CD4-positive, alpha-beta memory T cell (primary cell): ENCODE data around the gene ERP27. TPM values are rescaled to one million over a fixed set of nuclear protein-coding genes. Genes with fewer than 3 reads are reported as not detected.

Source experiments
- CTCF ChIA-PET: fragments of 350-600 bp; sonication (Branson Sonifier 250); formaldehyde crosslinking; loops from one replicate; lab custom pipeline; 2021; ENCODE audit warnings: inconsistent platforms; ENCODE audit not compliant: partially characterized antibody; lab: Charles Lee
- POLR2A ChIA-PET: fragments of 350-600 bp; sonication (Branson Sonifier 250); formaldehyde crosslinking; loops from one replicate; lab custom pipeline; 2021; ENCODE audit not compliant: partially characterized antibody; lab: Charles Lee
- DNase-seq, 5 donors: peaks; one replicate each; pipeline versions ENCODE4 v3.0.0 to v3.0.0-alpha.2; 2020 to 2022; ENCODE audit warnings: mixed read lengths in 1 of 5
- H3K27ac ChIP-seq: one replicate; pipeline ENCODE4 v1.7.0; 2013; ENCODE audit warnings: low read depth, low read length
- H3K27me3 ChIP-seq: 2 replicates; pipeline ENCODE4 v1.7.0; 2013; ENCODE audit warnings: mild to moderate bottlenecking, low read length, moderate library complexity; ENCODE audit not compliant: insufficient read depth
- H3K36me3 ChIP-seq: 2 replicates; pipeline ENCODE4 v1.7.0; 2013; ENCODE audit warnings: mild to moderate bottlenecking, low read length, moderate library complexity; ENCODE audit not compliant: insufficient read depth
- H3K4me1 ChIP-seq: 2 replicates; pipeline ENCODE4 v1.7.0; 2013; ENCODE audit warnings: mild to moderate bottlenecking, low read length, moderate library complexity; ENCODE audit not compliant: insufficient read depth
- H3K4me3 ChIP-seq, 2 donors: one replicate each; pipeline ENCODE4 v1.7.0; 2013; ENCODE audit warnings: low read length in 2 of 2, mild to moderate bottlenecking in 1 of 2
- H3K9me3 ChIP-seq, 2 donors: one replicate each; pipeline ENCODE4 v1.7.0; 2013; ENCODE audit warnings: low read length in 2 of 2, control low read depth in 1 of 2; ENCODE audit not compliant: control insufficient read depth in 1 of 2
- H3K27ac Mint-ChIP-seq, 7 donors: one replicate each; pipeline ENCODE4 v1.8.0; 2020 to 2021; ENCODE audit warnings: mixed read lengths in 7 of 7, mild to moderate bottlenecking in 6 of 7, inconsistent platforms in 3 of 7, moderate library complexity in 3 of 7
- H3K27me3 Mint-ChIP-seq, 2 donors: one replicate each; pipeline ENCODE4 v1.8.0; 2020 to 2021; ENCODE audit warnings: mixed read lengths in 2 of 2
- H3K36me3 Mint-ChIP-seq, 2 donors: one replicate each; pipeline ENCODE4 v1.8.0; 2020 to 2021; ENCODE audit warnings: mixed read lengths in 2 of 2, inconsistent platforms in 1 of 2, mild to moderate bottlenecking in 1 of 2
- H3K4me1 Mint-ChIP-seq, 4 donors: one replicate each; pipeline ENCODE4 v1.8.0; 2020 to 2021; ENCODE audit warnings: mixed read lengths in 4 of 4, mild to moderate bottlenecking in 1 of 4
- H3K4me3 Mint-ChIP-seq, 8 donors: one replicate each; pipeline ENCODE4 v1.8.0; 2020 to 2021; ENCODE audit warnings: mixed read lengths in 8 of 8, mild to moderate bottlenecking in 7 of 8, moderate library complexity in 6 of 8, inconsistent platforms in 3 of 8
- H3K9me3 Mint-ChIP-seq, 8 donors: one replicate each; pipeline ENCODE4 v1.8.0; 2020 to 2021; ENCODE audit warnings: mixed read lengths in 8 of 8, mild to moderate bottlenecking in 5 of 8, inconsistent platforms in 3 of 8, moderate library complexity in 1 of 8
- intact Hi-C: fragments of 100-400 bp; cut with micrococcal nuclease; formaldehyde crosslinking; loops from one replicate; pipeline ENCODE4 v1.15.1; 2023
- polyA plus RNA-seq, 2 donors: library from polyadenylated mRNA; unstranded; fragments of 300-500 nt; fragmentation: Illumina TruSeq; gene quantifications; one replicate each; pipeline ENCODE4 v1.2.3, GENCODE V29; 2021
- total RNA-seq, 2 experiments: library from RNA; stranded (reverse); gene quantifications; one replicate each; pipeline ENCODE4 v1.2.3, GENCODE V29; 2021

ERP27 gene
- total and polyA plus RNA-seq, 4 experiments from 2014 or later: 3.4 to 11.5 (median 6.9) TPM

- intact Hi-C loops: loop anchor here (10.0 kb wide), 1 partner anchor 555 kb away; no protein-coding TSS in a partner anchor
- peaks cover 100% of the 10 kb centered on the region for H3K4me1 ChIP-seq
- peak overlapping the region; percentile 92 for H3K27ac ChIP-seq
These were observed 11.3 kb upstream of the ERP27 start for GRCh38 chr12:14949631-14950030.

GRCh38 chr12:14948672-14949071 lies 10.3 kb upstream of the ERP27 start:
- Histone ChIP-seq H3K9me3 (no peaks in the 10 kb centered on the region), H3K27me3 (no peaks in the 10 kb centered on the region), H3K27ac (peak overlapping the region; percentile 92), H3K4me3 (peak overlapping the region; percentile 20 to 52), H3K4me1 (peaks cover 91% of the 10 kb centered on the region), H3K36me3 (peaks cover 68% of the 10 kb centered on the region)
- Mint-ChIP-seq H3K4me1 (peaks cover 63 to 92% (median 85%) of the 10 kb centered on the region in 4 donors), H3K27ac (peak overlapping the region; percentile 94 to 100 (median 97)), H3K9me3 (peaks cover 0 to 3% (median 0%) of the 10 kb centered on the region in 8 donors), H3K36me3 (peaks cover 76 to 88% of the 10 kb centered on the region in 2 donors), H3K27me3 (no peaks in the 10 kb centered on the region), H3K4me3 (peak overlapping the region; percentile 73 to 93 (median 84))
- intact Hi-C loops: loop anchor here (1.0 kb wide), 2 partner anchors 13 to 145 kb away; partner anchors contain the start of genes ARHGDIB, C12orf60 and WBP11
- ChIA-PET CTCF (interaction anchor here (0.7 to 3.4 kb wide), 7 partner anchors 8 to 710 kb away, joined by 3 to 44 read pairs (median 4); partner anchors contain the start of gene ERP27), POLR2A (interaction anchor here (1.0 to 5.8 kb wide), 15 partner anchors 9 to 178 kb away, joined by 3 to 104 read pairs (median 8); partner anchors contain the start of genes ARHGDIB, C12orf60, ERP27 and PDE6H)
- DNase-seq: peak; percentile 76 to 86 (median 83)

More at GRCh38 chr12:14949631-14950030, 11.3 kb upstream of the ERP27 start:
- Mint-ChIP-seq H3K27ac (peak overlapping the region; percentile 94 to 100 (median 97)), H3K4me1 (peaks cover 73 to 98% (median 93%) of the 10 kb centered on the region in 4 donors), H3K4me3 (peak overlapping the region; percentile 69 to 93 (median 87)), H3K27me3 (no peaks in the 10 kb centered on the region), H3K9me3 (peaks cover 0 to 3% (median 0%) of the 10 kb centered on the region in 8 donors), H3K36me3 (peaks cover 77 to 94% of the 10 kb centered on the region in 2 donors)
- no peak for DNase-seq
- ChIA-PET CTCF (interaction anchor here (2.6 to 3.4 kb wide), 2 partner anchors 10 to 12 kb away, joined by 11 to 44 read pairs; partner anchors contain the start of gene ERP27), POLR2A (interaction anchor here (1.5 to 5.8 kb wide), 5 partner anchors 9 to 179 kb away, joined by 5 to 104 read pairs (median 14); a partner anchor contains a TSS)
- peaks cover 64% of the 10 kb centered on the region for H3K36me3 ChIP-seq
- peak overlapping the region in 1 of 2 donors; percentile 20 for H3K4me3 ChIP-seq
- no peaks in the 10 kb centered on the region for H3K27me3 ChIP-seq
- H3K9me3 ChIP-seq: no peaks in the 10 kb centered on the region

GRCh38 chr12:14946861-14947260 lies 8.5 kb upstream of the ERP27 start:
- peaks cover 56 to 86% (median 77%) of the 10 kb centered on the region in 4 donors for H3K4me1 Mint-ChIP-seq
- no peaks in the 10 kb centered on the region for H3K9me3 ChIP-seq
- H3K4me3 ChIP-seq: no peak overlapping the region
- H3K36me3 Mint-ChIP-seq: peaks cover 84 to 89% of the 10 kb centered on the region in 2 donors
- peaks cover 79% of the 10 kb centered on the region for H3K36me3 ChIP-seq
- ChIA-PET CTCF (interaction anchor here (1.5 to 3.4 kb wide), 2 partner anchors 9 to 177 kb away, joined by 3 to 44 read pairs; partner anchors contain the start of gene ERP27), POLR2A (interaction anchor here (1.4 to 5.8 kb wide), 5 partner anchors 10 to 176 kb away, joined by 3 to 104 read pairs (median 33); partner anchors contain the start of genes ARHGDIB and ERP27)
- no peak for DNase-seq
- H3K27ac ChIP-seq: peak overlapping the region; percentile 92
- peaks cover 73% of the 10 kb centered on the region for H3K4me1 ChIP-seq
- H3K27ac Mint-ChIP-seq: peak overlapping the region; percentile 89 to 100 (median 97)
- H3K9me3 Mint-ChIP-seq: peaks cover 0 to 2% (median 0%) of the 10 kb centered on the region in 8 donors
- no peaks in the 10 kb centered on the region for H3K27me3 ChIP-seq
- no peaks in the 10 kb centered on the region for H3K27me3 Mint-ChIP-seq
- peak overlapping the region in 3 of 8 donors; percentile 67 to 93 (median 72) for H3K4me3 Mint-ChIP-seq
- intact Hi-C loops: no loop called here

- CTCF ChIA-PET: interaction anchor here (1.3 to 3.4 kb wide), 4 partner anchors 8 to 50 kb away, joined by 3 to 44 read pairs (median 4); partner anchors contain the start of gene ERP27
- POLR2A ChIA-PET: interaction anchor here (0.9 to 5.8 kb wide), 9 partner anchors 8 to 176 kb away, joined by 3 to 104 read pairs (median 6); partner anchors contain the start of genes ARHGDIB, C12orf60, ERP27 and WBP11
- peaks cover 0 to 2% (median 0%) of the 10 kb centered on the region in 8 donors for H3K9me3 Mint-ChIP-seq
- H3K4me3 Mint-ChIP-seq: peak overlapping the region in 5 of 8 donors; percentile 7 to 53 (median 44)
- Histone ChIP-seq H3K27ac (peak overlapping the region; percentile 23), H3K9me3 (no peaks in the 10 kb centered on the region), H3K27me3 (no peaks in the 10 kb centered on the region), H3K4me3 (no peak overlapping the region), H3K36me3 (peaks cover 85% of the 10 kb centered on the region), H3K4me1 (peaks cover 66% of the 10 kb centered on the region)
- no peak for DNase-seq
- peak overlapping the region; percentile 14 to 100 (median 97) for H3K27ac Mint-ChIP-seq
- H3K4me1 Mint-ChIP-seq: peaks cover 51 to 82% (median 71%) of the 10 kb centered on the region in 4 donors
- intact Hi-C loops: no loop called here
- peaks cover 82 to 90% of the 10 kb centered on the region in 2 donors for H3K36me3 Mint-ChIP-seq
- no peaks in the 10 kb centered on the region for H3K27me3 Mint-ChIP-seq
These were observed 7.8 kb upstream of the ERP27 start for GRCh38 chr12:14946162-14946561.

- Histone ChIP-seq H3K27me3 (no peaks in the 10 kb centered on the region), H3K36me3 (peaks cover 54% of the 10 kb centered on the region), H3K4me1 (peaks cover 51% of the 10 kb centered on the region), H3K4me3 (no peak overlapping the region), H3K9me3 (no peaks in the 10 kb centered on the region), H3K27ac (no peak overlapping the region)
- H3K9me3 Mint-ChIP-seq: peaks cover 0 to 6% (median 0%) of the 10 kb centered on the region in 8 donors
- ChIA-PET POLR2A (interaction anchor here (1.0 to 8.0 kb wide), 8 partner anchors 10 to 140 kb away, joined by 3 to 82 read pairs (median 4); partner anchors contain the start of gene ARHGDIB), CTCF (no interaction called here)
- H3K27ac Mint-ChIP-seq: peak overlapping the region; percentile 5 to 64 (median 60)
- no peaks in the 10 kb centered on the region for H3K27me3 Mint-ChIP-seq
- intact Hi-C loops: no loop called here
- H3K4me3 Mint-ChIP-seq: peak overlapping the region in 3 of 8 donors; percentile 3 to 7 (median 6)
- DNase-seq: no peak
- peaks cover 45 to 84% (median 71%) of the 10 kb centered on the region in 4 donors for H3K4me1 Mint-ChIP-seq
- peaks cover 65 to 86% of the 10 kb centered on the region in 2 donors for H3K36me3 Mint-ChIP-seq
These were observed 4.0 kb upstream of the ERP27 start for GRCh38 chr12:14942196-14942931.

- no peaks in the 10 kb centered on the region for H3K27me3 ChIP-seq
- Mint-ChIP-seq H3K27ac (peak overlapping the region in 3 of 7 donors; percentile 8 to 66 (median 11)), H3K4me1 (peaks cover 45 to 79% (median 68%) of the 10 kb centered on the region in 4 donors), H3K36me3 (peaks cover 61 to 85% of the 10 kb centered on the region in 2 donors), H3K9me3 (peaks cover 0 to 6% (median 0%) of the 10 kb centered on the region in 8 donors), H3K4me3 (no peak overlapping the region), H3K27me3 (no peaks in the 10 kb centered on the region)
- DNase-seq: no peak
- H3K4me1 ChIP-seq: peaks cover 42% of the 10 kb centered on the region
- intact Hi-C loops: loop anchor here (2.0 kb wide), 1 partner anchor 21 kb away; no protein-coding TSS in a partner anchor
- no peak overlapping the region for H3K27ac ChIP-seq
- ChIA-PET POLR2A (interaction anchor here (0.7 to 8.0 kb wide), 9 partner anchors 10 to 139 kb away, joined by 3 to 82 read pairs (median 5); partner anchors contain the start of gene ARHGDIB), CTCF (interaction anchor here (2.3 kb wide), 1 partner anchor 54 kb away, joined by 13 read pairs; no protein-coding TSS in a partner anchor)
- no peaks in the 10 kb centered on the region for H3K9me3 ChIP-seq
- no peak overlapping the region for H3K4me3 ChIP-seq
- H3K36me3 ChIP-seq: peaks cover 44% of the 10 kb centered on the region
These were observed 3.0 kb upstream of the ERP27 start for GRCh38 chr12:14941369-14941768.
